ENCODE measurements around the gene APH1B.

APH1B gene

GRCh38 chr15:63352808-63353207, 75.4 kb downstream of the APH1B start:
- Histone ChIP-seq H3K4me3 (ENCODE audit: low read depth, low read length) (no peak overlapping the region), H3K27ac (no peak overlapping the region), H3K27me3 (replicated peaks) (no peaks in the 10 kb centered on the region), H3K36me3 (replicated peaks) (no peaks in the 10 kb centered on the region)
- no peak for DNase-seq
- in situ Hi-C loops (cut with HindIII; ENCODE audit: low pct_ligation_motif_present, low sequenced_read_pairs) = no loop called here
- TF ChIP-seq, protein P1, sequence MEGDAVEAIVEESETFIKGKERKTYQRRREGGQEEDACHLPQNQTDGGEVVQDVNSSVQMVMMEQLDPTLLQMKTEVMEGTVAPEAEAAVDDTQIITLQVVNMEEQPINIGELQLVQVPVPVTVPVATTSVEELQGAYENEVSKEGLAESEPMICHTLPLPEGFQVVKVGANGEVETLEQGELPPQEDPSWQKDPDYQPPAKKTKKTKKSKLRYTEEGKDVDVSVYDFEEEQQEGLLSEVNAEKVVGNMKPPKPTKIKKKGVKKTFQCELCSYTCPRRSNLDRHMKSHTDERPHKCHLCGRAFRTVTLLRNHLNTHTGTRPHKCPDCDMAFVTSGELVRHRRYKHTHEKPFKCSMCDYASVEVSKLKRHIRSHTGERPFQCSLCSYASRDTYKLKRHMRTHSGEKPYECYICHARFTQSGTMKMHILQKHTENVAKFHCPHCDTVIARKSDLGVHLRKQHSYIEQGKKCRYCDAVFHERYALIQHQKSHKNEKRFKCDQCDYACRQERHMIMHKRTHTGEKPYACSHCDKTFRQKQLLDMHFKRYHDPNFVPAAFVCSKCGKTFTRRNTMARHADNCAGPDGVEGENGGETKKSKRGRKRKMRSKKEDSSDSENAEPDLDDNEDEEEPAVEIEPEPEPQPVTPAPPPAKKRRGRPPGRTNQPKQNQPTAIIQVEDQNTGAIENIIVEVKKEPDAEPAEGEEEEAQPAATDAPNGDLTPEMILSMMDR (IDR thresholded peaks at IDR 0.05; ENCODE audit: low read depth, low read length, missing control alignments) = no peak

DNA sequence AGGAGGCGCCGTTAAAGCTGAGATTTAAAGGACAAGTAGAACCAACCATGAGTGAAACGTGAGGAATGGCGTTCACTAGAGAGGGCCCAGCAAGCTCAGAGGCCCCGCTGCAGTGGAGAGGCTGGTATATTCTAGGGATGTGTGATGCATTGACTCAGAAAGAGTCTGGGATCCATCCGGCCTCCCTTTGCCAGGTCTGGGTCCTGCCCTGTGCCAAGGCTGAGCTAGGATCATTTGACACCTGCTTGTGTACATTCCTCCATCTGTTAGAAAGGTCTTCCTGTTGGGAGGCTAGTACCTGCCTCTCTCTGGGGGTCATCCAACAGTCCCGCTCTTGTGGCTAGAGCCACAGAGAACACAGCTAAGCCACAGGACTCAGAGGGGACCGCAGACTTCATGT, 75.9 kb downstream of the APH1B start:
- H3K4me3 ChIP-seq (ENCODE audit: low read depth, low read length) = no peak overlapping the region
- H3K27me3 ChIP-seq (replicated peaks) = no peaks in the 10 kb centered on the region
- TF ChIP-seq, protein P1 (IDR thresholded peaks at IDR 0.05; ENCODE audit: low read depth, low read length, missing control alignments) = no peak
- in situ Hi-C loops (cut with HindIII; ENCODE audit: low pct_ligation_motif_present, low sequenced_read_pairs) = no loop called here
- DNase-seq = no peak
- no peaks in the 10 kb centered on the region for H3K36me3 ChIP-seq (replicated peaks)
- no peak overlapping the region for H3K27ac ChIP-seq

- Histone ChIP-seq H3K27ac (no peak overlapping the region), H3K36me3 (replicated peaks) (no peaks in the 10 kb centered on the region), H3K4me3 (ENCODE audit: low read depth, low read length) (no peak overlapping the region), H3K27me3 (replicated peaks) (no peaks in the 10 kb centered on the region)
- TF ChIP-seq, protein P1 (IDR thresholded peaks at IDR 0.05; ENCODE audit: low read depth, low read length, missing control alignments) = no peak
- no peak for DNase-seq
- in situ Hi-C loops (cut with HindIII; ENCODE audit: low pct_ligation_motif_present, low sequenced_read_pairs) = no loop called here
Observed at GRCh38 chr15:63353887-63354286, 76.5 kb downstream of the APH1B start.

DNA sequence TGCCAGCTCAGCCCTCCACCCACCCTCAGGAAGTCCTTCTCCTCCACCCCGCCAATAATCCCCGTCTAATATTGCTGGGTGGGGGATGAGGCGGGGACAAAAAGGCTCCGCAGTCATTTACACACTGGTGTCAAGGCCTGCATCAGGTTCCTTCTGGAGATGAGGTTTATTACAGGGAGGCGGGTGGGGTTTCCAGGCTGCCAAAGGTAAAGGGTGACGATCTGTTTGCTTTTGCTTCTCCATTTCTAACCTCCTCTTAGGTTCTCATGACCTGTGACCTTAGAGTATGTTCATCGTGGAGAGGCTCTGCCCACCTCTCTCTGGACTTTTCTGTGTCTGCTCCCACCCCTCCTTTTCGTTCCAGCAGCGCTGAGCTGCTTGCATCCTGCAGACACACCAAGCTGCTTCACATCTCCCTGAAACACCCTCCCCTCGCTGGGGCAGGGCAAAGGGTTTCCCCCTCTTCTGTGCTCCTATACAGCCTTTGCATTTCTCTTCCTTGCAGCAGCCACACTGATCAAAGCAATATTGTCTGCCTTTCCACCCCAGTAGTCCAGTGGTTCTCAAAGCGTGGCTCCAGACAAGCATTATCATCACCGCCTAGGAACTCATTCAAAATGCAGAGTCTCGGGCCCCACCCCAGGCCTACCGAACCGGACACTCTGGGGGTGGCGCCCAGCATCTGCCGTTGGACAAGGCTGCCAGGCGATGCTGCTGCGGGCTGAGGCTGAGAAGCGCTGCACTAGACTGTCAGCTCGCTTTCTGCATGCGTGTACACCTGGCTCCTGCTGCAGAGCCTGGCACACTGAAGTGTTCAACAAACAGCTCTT, 77.6 kb downstream of the APH1B start:
- Histone ChIP-seq H3K27ac (no peak overlapping the region), H3K36me3 (replicated peaks) (no peaks in the 10 kb centered on the region), H3K27me3 (replicated peaks) (no peaks in the 10 kb centered on the region), H3K4me3 (ENCODE audit: low read depth, low read length) (no peak overlapping the region)
- TF ChIP-seq, protein P1 (IDR thresholded peaks at IDR 0.05; ENCODE audit: low read depth, low read length, missing control alignments) = no peak
- in situ Hi-C loops (cut with HindIII; ENCODE audit: low pct_ligation_motif_present, low sequenced_read_pairs) = no loop called here
- DNase-seq = no peak

DNA sequence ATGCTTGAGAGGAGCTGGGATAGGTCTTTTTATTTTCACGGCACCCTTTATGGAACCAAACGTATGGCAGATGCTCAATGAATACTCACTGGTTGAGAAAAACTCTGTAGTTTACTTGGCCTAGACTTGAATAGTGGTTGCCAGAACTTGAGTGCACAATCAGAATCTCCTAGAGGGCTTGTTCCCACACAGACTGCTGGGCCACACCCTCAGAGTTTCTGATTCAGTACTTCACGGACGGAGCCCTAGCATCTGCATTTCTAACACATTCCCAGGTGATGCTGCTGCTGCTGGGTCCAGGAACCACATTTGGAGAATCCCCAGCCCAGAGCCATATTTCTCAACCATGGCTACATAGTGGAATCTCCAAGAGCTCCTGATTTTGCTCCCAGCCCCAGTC, 79.7 kb downstream of the APH1B start:
- Histone ChIP-seq H3K27me3 (replicated peaks) (no peaks in the 10 kb centered on the region), H3K4me3 (ENCODE audit: low read depth, low read length) (no peak overlapping the region), H3K27ac (no peak overlapping the region), H3K36me3 (replicated peaks) (no peaks in the 10 kb centered on the region)
- in situ Hi-C loops (cut with HindIII; ENCODE audit: low pct_ligation_motif_present, low sequenced_read_pairs) = no loop called here
- TF ChIP-seq, protein P1 (IDR thresholded peaks at IDR 0.05; ENCODE audit: low read depth, low read length, missing control alignments) = no peak
- DNase-seq = no peak

- Histone ChIP-seq H3K27ac (no peak overlapping the region), H3K36me3 (replicated peaks) (no peaks in the 10 kb centered on the region), H3K4me3 (ENCODE audit: low read depth, low read length) (no peak overlapping the region), H3K27me3 (replicated peaks) (no peaks in the 10 kb centered on the region)
- DNase-seq = no peak
- in situ Hi-C loops (cut with HindIII; ENCODE audit: low pct_ligation_motif_present, low sequenced_read_pairs) = no loop called here
- TF ChIP-seq, protein P1 (IDR thresholded peaks at IDR 0.05; ENCODE audit: low read depth, low read length, missing control alignments) = no peak
Observed at GRCh38 chr15:63357731-63358130, 80.3 kb downstream of the APH1B start.

Data from brain microvascular endothelial cell (primary cell).